NCI-H1105 (cell line): ENCODE measurements around the gene RIN2.
"Not testable (repeated sequence)": the region's sequence is repeated elsewhere in the genome, so short reads cannot be mapped to it uniquely, and the experiment has no call there.

Source experiments
- DNase-seq: peaks from one replicate; lab custom pipeline; 2025; lab: John Stamatoyannopoulos, UW

RIN2 gene

GRCh38 chr20:19787366-19787765 lies 29.3 kb downstream of the RIN2 start:
- no peak for DNase-seq

GRCh38 chr20:19789009-19789408 lies 31.0 kb downstream of the RIN2 start:
- DNase-seq, result no peak

- no peak for DNase-seq
These were observed 31.4 kb downstream of the RIN2 start for GRCh38 chr20:19789446-19789845.

GRCh38 chr20:19791887-19792286 lies 33.8 kb downstream of the RIN2 start:
- DNase-seq, result no peak

- DNase-seq, result no peak
These were observed 35.7 kb downstream of the RIN2 start for GRCh38 chr20:19793716-19794115.

GRCh38 chr20:19794941-19795340 lies 36.9 kb downstream of the RIN2 start:
- DNase-seq, result no peak

- no peak for DNase-seq
These were observed 41.3 kb downstream of the RIN2 start for GRCh38 chr20:19799325-19799724.

- no peak for DNase-seq
These were observed 44.0 kb downstream of the RIN2 start for GRCh38 chr20:19802099-19802491.

GRCh38 chr20:19802492-19803158 lies 44.6 kb downstream of the RIN2 start:
- peak; percentile 1 for DNase-seq

- DNase-seq, result not testable (repeated sequence)
These were observed 48.2 kb downstream of the RIN2 start for GRCh38 chr20:19806276-19806675.

GRCh38 chr20:19806806-19807190 lies 48.7 kb downstream of the RIN2 start:
- no peak for DNase-seq

- DNase-seq, result peak; percentile 95
These were observed 49.3 kb downstream of the RIN2 start for GRCh38 chr20:19807191-19807945.
